T-helper 22 cell (primary cell): Measurements from ENCODE around the gene A1BG.
A peak's percentile ranks its signal among the peaks of the same experiment; 100 is the strongest.

Experiments used
- DNase-seq: peaks from one replicate; pipeline ENCODE4 v3.0.0-alpha.2; 2020; ENCODE audit warnings: low read depth

Gene A1BG, protein sequence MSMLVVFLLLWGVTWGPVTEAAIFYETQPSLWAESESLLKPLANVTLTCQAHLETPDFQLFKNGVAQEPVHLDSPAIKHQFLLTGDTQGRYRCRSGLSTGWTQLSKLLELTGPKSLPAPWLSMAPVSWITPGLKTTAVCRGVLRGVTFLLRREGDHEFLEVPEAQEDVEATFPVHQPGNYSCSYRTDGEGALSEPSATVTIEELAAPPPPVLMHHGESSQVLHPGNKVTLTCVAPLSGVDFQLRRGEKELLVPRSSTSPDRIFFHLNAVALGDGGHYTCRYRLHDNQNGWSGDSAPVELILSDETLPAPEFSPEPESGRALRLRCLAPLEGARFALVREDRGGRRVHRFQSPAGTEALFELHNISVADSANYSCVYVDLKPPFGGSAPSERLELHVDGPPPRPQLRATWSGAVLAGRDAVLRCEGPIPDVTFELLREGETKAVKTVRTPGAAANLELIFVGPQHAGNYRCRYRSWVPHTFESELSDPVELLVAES

DNA sequence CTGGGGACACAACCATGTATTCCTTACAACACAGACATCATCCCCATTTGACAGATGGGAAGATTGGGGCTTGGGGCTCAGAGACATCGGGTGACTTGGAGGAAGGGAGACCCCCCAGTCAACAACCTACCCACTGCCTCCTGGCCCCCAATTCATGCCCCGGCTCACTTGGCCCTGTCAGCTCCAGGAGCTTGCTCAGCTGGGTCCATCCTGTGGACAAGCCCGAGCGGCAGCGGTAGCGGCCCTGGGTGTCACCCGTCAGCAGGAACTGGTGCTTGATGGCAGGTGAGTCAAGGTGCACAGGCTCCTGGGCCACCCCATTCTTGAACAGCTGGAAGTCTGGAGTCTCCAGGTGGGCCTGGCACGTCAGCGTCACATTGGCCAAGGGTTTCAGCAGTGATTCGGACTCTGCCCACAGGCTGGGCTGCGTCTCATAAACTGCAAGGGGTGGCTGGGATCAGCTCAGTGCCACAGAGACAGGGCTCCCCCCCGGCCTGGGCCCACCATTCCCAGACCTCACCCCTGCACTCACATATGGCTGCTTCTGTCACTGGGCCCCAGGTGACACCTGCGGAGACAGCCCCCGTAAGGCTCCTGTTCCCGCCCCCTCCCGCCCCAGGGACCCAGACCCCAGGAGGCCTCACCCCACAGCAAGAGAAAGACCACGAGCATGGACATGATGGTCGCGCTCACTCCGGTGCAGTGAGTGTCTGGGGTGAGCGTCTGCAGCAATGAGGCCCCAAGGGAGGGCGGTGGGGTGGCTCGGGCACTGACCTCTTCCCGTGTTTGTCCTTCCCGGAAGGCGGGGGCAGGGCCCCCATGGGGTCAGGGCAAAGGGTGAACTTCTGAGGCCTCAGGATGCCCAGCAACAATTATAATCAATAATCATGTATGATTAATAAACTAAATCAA lies at the start of gene A1BG:
TSS of gene A1BG (minus strand) at position 733 of the 912 bp plus-strand sequence. CDS start at position 678, 55 bp downstream.
- no peak for DNase-seq

DNA sequence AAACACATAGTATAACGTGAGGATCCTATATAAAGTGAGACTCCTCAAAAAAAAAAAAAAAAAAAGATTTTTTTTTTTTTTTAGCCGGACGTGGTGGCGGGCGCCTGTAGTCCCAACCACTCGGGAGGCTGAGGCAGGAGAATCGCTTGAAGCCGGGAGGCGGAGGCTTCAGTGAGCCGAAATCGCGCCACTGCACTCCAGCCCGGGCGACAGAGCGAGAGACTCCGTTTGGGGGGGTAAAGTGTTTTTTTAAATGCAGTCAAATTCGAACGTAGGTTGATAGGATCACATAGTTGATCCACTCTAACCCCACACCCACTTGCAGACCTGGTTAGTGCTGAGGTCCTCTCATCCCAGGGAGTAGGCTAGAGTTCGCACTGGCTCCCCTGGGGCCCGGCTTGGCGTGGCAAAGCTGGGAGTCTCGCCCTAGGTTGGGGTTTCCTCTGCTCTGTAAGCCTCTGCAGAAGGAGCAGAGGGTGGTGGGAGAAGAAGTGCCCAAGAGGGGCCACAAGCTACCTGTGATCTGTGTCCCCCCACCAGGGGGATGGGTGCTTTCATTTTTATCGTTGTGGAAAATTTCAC lies 48.6 kb upstream of the A1BG start:
- no peak for DNase-seq

DNA sequence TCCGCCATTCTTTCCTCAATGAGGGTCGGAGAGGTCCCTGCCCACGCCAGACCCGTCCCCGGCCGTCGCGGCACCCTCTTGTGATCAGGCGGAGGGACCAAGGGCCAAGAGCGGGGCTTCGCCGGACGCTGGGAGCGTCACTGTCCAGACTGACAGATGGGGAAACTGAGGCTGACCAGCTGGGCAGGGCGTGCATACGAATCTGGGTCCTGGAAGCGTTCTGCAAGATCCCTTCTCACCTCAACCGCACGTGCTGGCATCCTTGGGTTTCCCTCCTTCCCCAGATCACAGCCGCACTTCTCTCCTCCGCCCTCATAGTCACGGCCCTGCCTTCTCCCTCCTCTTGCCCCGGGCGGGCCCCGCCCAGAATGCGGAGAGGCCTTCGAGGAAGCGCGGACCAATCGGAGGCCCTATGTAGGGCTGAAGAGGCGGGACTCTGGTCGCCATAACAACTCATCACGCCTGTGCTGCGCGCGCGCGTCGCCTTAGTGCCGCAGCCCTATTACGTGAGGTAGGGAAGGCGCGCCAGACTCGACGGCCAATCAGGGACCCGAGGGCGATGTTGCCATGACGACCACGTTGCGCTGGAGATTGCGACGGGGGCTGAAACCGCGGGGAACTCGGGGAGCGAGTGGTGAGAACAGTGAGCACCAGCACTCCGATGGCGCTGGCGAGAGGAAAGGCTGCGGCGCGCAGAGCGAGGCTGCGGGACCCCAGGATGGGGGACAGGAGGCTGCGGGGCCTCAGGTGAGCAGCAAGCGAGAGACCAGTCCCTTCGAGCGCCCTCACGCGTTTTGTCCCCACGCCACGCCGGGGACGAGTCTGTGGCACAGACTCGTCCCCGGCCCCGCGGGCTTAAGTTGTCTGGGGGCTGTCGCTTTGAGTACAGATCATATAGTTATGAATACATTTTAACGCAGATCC lies 47.9 kb upstream of the A1BG start:
- peak; percentile 99 for DNase-seq

DNA sequence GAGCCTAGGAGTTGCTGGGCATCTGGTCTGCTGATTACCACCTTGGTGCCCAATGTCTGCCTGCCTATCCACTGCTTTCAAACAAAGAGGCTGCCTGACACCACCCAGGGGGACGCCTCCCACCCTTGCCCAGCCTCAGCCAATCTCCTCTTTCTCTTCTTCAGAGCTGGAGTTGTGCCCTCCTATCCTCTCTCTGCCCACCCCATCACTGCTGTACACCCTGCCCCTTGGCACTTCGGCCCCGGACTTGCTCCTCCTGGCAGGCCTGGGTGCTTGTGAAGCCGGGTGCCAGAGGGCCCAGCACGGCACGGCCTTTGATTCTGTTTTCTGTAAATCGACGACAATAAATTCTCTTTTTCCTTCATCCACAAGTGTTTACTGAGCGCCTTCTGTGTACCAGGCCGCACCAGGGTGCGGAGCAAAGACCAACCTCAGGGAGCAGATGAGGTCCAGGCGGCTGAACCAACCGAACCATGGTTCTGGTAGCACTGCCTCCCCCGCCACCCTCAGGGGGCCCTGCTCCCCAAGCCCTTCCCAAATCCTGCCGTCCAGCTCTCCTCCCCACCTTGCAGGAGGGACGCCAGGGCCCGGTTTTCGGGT lies 47.1 kb upstream of the A1BG start:
- no peak for DNase-seq

DNA sequence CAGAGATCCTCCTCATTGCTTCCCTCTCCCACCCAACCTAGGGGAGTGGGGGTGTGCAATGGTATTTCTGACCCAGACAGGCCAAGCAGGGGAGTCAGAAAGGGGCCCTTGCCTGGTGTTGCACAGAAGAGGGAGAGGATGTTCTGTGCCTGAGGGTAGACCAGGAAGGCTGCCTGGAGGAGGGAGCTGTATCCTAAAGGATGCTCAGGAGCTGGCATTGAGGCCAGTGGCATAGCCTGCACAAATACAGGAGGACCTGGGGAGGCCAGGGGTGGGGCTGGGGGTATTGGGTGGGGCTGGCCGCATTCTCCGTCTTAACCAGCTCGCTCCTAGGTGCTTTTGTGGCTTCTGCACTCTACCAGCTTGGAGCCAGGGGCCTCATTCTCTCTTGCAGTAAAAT lies 46.6 kb upstream of the A1BG start:
- DNase-seq, result no peak

DNA sequence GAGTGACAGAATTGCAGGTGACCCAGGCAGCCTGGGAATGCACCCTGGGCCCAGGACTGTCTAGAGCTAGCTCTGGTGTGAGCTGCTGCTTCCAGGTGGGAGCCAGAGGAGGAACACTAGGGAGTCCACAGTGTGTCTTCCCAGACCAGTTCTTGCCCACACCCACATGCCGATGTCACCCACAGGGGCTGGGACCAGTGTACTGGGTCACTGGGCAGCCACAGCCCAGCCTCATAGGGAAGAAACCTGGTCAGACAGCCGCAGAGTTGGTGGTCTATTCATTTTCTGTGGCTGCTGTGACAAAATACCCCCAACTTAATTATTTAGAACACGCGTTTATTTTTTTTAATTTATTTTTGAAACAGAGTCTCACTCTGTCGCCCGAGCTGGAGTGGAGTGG lies 45.3 kb upstream of the A1BG start:
- DNase-seq, result no peak

DNA sequence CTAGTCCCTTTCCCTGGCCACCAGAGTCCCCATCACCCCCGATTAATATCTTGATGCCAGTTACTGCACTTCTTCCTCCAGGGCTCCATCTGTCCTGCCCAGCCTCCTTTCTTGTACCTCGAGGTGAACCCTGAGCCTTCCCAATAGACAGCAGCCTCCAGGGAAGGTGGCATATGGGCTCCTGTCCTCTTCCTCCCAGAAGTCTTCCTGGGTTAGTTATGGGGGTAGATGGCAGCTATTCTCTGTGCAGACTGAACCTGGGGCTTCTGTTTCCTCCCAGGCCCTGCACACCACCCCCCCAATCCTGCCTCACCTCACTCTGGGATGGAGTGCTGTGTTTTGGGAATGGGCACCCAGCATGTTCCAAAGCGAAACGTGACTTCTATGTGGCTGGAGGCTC lies 44.8 kb upstream of the A1BG start:
- no peak for DNase-seq

DNA sequence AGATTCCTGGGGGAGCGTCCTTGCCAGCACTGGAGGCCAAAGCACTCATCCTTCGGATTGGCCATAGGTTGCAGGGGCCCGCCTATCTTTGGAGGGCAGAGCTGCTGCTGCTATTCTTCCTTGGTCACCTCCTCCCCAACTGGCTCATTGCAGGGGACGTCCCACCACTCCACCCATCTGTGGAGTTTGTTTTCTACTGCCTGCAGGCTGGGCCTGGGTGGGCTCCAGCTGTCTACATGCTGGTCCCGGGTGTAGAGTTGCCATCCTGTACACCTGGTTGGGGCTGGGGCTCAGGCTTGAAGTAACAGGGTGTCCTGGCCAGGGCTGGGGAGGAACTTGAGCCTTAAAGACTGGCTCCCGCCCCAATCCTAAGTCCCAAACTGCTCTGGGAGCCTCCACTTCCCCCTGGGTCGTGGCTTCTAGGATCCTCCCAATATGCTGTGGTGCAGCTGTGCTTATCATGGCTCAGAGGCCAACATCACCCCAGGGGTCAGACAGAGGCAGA lies 44.3 kb upstream of the A1BG start:
- DNase-seq, result no peak

DNA sequence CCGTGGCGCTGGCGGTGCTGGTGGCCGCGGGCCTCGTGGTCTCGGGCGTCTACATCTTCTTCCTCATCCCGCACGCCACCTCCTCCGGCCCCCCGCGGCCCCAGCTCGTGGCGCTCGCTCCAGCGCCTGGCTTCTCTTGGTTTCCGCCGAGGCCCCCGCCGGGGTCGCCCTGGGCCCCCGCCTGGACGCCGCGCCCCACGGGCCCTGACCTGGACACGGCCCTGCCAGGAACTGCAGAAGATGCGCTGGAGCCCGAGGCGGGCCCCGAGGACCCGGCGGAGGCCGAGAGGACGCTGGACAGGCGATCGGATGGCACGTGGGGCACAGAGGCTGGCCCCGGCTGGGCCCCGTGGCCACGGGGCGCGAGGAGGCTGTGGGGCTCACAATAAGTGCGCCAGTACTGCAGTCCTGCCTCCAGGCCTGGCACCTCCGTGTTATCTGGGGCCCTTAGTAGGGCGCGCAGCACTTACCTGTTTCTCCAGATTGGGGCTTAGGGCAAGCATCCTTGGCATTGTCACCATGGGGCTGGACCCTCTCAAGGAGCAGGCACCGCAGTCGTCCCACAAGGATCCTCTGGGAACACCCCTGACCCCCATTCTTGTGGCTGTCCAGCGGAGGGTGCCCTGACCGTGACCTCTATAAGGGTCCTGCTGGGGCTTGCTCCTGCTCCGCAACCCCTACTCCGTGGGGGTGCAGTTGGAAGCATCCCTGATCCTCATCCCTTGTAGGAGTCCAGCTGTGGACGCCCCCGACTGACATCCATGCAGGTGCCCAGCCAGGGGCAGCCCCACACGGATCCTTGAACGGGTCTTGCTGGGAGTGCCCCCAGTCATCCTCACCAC lies 43.6 kb upstream of the A1BG start:
- no peak for DNase-seq

DNA sequence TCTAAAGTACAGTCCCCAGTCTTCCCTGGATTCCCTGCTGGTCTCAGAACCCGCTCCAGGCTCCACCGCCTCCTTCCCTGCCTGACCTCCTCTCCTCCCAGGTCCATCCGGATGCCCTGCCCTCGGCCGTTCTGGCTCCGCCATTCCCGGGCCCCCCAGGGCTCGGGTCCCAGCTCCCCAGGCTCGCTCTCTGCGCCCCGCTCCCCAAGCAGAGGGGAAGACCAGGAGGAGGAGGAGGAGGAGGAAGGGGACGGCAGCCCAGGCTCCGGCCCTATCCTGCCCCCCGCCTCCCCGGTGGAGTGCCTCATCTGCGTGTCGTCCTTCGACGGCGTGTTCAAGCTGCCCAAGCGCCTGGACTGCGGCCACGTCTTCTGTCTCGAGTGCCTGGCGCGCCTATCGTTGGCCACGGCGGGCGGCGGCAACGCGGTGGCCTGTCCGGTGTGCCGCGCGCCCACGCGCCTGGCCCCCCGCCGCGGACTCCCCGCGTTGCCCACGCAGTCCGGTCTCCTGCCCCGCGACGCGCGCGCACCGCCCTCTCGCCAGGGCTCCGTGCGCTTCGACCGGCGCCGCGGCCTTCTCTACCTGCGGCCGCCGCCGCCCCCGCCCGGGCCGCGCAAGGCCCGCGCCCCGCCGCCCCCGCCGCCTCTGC lies 42.8 kb upstream of the A1BG start:
- DNase-seq, result no peak

DNA sequence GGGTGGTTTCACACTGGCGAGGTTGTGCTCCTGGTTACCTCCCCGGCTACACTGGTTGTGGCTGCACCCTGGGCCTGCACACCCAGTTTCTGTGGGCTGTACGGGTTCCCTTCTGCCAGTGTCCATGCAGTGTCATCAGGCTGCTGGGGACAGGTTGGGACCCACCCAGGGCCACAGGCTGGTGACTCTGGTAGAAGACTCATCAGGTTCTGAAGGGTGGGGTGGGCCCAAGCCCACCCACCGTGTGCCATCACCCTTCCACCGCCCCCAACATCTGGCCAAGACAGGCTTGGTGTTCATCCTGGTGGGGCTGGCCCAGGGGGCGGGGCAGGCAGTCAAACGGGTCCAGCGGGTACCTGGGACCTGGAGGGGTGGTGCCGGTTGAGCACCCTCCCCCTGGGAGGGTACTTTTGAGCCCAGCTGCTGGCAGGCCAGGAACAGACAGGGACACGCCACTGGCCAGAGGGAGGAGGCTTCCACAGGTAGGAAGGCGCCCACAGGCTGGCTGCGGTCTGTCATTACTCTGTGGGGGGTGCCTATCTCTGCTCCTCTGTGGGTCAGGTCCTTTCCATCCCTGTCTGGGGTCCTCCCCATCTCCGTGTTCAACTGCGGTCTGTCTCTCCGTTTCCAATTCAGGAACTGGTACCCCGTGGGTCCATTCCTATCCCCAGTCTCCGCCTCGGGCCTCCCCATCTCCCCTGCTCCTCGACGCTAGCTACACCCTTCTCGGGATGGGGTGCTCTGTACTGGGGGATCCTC lies 42.1 kb upstream of the A1BG start, which contains the start of gene RNF225:
TSS of gene RNF225 (plus strand) at position 437 of the 759 bp plus-strand sequence. CDS start 434 bp downstream, outside the sequence.
- no peak for DNase-seq

DNA sequence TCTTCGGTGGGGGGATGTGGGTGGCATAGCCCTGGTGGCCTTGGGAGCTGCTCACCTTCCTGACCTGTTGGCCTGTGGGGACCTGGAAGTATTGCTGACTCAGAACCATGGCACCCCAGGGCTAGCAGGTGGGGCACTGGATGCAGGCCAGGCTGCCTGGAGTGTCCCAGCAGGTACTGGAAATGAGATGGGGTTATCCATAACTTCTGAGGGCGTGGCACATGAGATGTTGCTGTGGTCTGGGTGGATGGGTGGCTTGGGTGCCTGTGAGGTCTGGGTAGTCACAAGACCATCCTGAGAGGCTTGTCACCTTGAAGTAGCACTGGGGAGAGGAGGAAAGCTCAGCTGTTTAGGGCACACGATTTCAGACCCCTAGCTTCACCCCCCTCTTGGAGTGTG lies 41.5 kb upstream of the A1BG start:
- no peak for DNase-seq

DNA sequence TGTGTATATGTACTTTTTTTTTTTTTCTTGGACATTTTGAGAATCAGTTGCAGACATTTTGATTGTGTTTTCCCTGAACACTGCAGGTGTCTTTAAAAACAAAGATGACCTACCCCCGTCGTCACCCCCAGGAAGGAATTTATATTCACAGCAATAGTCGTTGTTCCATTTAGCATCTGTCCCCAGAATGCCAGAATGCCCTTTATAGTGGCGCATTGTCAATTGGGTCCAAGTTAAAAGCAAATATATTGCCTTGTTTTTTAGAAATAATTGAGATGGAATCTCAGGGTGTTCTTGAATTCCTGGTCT lies 40.4 kb upstream of the A1BG start:
- DNase-seq, result no peak

DNA sequence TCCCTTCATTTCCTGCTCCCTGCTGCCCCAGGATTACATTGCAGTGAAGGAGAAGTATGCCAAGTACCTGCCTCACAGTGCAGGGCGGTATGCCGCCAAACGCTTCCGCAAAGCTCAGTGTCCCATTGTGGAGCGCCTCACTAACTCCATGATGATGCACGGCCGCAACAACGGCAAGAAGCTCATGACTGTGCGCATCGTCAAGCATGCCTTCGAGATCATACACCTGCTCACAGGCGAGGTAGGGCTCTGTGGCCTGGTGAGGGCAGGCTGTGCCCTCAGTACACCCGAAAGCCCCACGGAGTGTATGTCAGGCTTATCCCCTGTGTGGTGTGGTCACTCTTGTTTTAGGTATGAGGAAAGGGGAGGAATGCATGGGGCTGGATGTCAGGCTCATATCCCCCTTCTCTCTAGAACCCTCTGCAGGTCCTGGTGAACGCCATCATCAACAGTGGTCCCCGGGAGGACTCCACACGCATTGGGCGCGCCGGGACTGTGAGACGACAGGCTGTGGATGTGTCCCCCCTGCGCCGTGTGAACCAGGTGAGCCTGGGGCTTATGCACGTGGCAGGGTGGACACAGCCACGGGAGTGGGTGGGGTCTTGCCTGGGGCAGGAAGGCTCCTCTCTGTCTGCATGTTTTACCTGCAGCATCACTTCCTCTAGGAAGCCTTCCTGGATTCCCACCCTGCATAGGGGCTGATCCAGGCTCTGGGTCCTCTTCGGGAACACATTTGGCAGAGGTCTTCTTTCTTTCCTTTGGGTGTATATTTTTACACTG lies 39.8 kb upstream of the A1BG start:
- no peak for DNase-seq

DNA sequence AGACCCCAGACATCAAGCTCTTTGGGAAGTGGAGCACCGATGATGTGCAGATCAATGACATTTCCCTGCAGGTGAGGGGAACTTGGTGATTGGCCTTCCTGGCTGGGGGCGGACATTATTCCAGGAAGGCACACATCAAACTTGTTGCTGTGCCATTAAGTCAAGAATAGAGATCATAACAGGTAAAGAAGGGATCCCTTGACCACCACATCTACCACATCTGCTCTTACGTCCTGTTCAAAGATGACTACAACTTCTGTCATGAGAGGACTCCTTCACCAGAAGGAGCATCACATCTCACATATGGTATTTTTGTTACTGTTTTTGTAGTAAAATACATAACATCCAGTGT lies 34.9 kb upstream of the A1BG start:
- DNase-seq, result no peak

DNA sequence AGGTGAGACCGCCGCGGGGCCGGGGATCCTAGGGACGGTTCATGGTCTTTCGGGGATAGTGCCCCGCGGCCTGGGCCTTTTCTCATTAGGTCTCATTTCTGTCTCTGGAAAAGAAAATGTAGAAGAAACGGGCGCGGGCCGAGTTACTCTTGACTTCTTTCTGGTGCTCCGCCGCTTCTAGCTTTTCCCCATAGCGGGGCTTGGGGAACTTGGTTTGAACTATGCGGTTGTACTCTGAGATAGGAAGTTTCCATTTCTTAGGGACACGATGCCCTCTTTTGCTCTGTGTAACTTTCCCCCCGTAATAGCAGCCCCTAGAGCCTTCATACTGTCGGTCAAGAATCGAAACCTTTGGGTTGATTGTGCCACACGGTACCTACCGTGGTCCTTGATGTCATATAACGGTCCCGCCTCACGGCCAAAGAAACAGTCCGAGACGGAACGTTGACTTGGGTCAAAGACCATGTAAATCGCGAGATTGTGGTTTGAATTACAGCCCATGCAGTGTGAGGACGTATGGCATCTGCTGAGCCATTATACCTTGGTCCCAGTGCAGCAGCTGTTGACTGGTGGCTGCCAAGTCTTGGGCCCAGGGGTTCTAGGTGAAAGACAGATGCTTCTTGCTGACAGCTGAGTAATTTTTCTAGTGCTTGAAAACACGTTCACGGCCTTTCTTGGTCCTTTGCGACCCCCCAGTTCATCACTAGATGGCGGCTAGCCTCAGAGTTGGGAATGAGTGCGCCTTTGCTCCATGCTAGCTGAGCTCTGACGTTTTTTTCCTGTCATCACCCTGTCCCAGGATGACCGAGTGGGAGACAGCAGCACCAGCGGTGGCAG lies 34.3 kb upstream of the A1BG start:
- DNase-seq, result no peak
